Keratinocyte (primary cell): ENCODE data around the gene IFT43. TPM values are rescaled to one million over a fixed set of nuclear protein-coding genes. Genes with fewer than 3 reads are reported as not detected.

Source experiments
- DNase-seq: peaks from one replicate; pipeline ENCODE4 v3.0.0-alpha.2; 2011; ENCODE audit warnings: low read depth, missing footprints, low spot score
- FAIRE-seq: peaks from 2 replicates; lab custom pipeline; 2011; peaks lifted over from hg19 to GRCh38; lab: Jason Lieb, UNC
- H2AFZ ChIP-seq: 2 replicates; pipeline ENCODE4 v1.6.0; 2012; ENCODE audit warnings: low read length, control low read depth, inconsistent platforms; ENCODE audit not compliant: control insufficient read depth
- H3K27ac ChIP-seq: 2 replicates; pipeline ENCODE4 v1.5.1; 2011; ENCODE audit warnings: low read length; ENCODE audit not compliant: control insufficient read depth, insufficient read depth
- H3K27me3 ChIP-seq: 3 replicates; pipeline ENCODE4 v1.6.0; 2011; ENCODE audit warnings: low read length; ENCODE audit not compliant: control insufficient read depth, insufficient read depth; ENCODE audit errors: extremely low read depth
- H3K36me3 ChIP-seq, 2 experiments: 2 replicates in 1 of 2; 3 replicates in 1 of 2; pipeline ENCODE4 v1.5.1; 2011; ENCODE audit warnings: low read length in 2 of 2, mild to moderate bottlenecking in 1 of 2; ENCODE audit not compliant: control insufficient read depth in 2 of 2, insufficient read depth in 2 of 2; ENCODE audit errors: extremely low read depth in 1 of 2
- H3K4me1 ChIP-seq: 3 replicates; pipeline ENCODE4 v1.5.1; 2011; ENCODE audit warnings: low read length; ENCODE audit not compliant: control insufficient read depth, insufficient read depth; ENCODE audit errors: extremely low read depth
- H3K4me2 ChIP-seq: 3 replicates; pipeline ENCODE4 v1.6.0; 2011; ENCODE audit warnings: low read depth, low read length; ENCODE audit not compliant: control insufficient read depth, insufficient read depth; ENCODE audit errors: extremely low read depth
- H3K4me3 ChIP-seq, 3 experiments: fragments of 200-600 bp in 1 of 3; sonication (generic) in 1 of 3; 2 replicates in 2 of 3; 3 replicates in 1 of 3; pipeline ENCODE4 v1.5.1; 2011 to 2016; ENCODE audit warnings: low read length in 3 of 3, mild to moderate bottlenecking in 3 of 3, control low read depth in 2 of 3, inconsistent platforms in 1 of 3, low read depth in 1 of 3, mixed read lengths in 1 of 3, mixed run types in 1 of 3, moderate library complexity in 1 of 3; ENCODE audit not compliant: control insufficient read depth in 2 of 3, insufficient read depth in 2 of 3; ENCODE audit errors: extremely low read depth in 1 of 3
- H3K79me2 ChIP-seq: 2 replicates; pipeline ENCODE4 v1.6.0; 2012; ENCODE audit warnings: low read length; ENCODE audit not compliant: control insufficient read depth, insufficient read depth
- H3K9ac ChIP-seq: 3 replicates; pipeline ENCODE4 v1.6.0; 2011; ENCODE audit warnings: low read length; ENCODE audit not compliant: control insufficient read depth, insufficient read depth; ENCODE audit errors: extremely low read depth
- H3K9me1 ChIP-seq: 3 replicates; pipeline ENCODE4 v1.6.0; 2011; ENCODE audit warnings: low read length; ENCODE audit not compliant: control insufficient read depth, insufficient read depth; ENCODE audit errors: extremely low read depth
- H3K9me3 ChIP-seq: 2 replicates; pipeline ENCODE4 v1.5.1; 2012; ENCODE audit warnings: low read depth, low read length; ENCODE audit not compliant: control insufficient read depth
- H4K20me1 ChIP-seq: 3 replicates; pipeline ENCODE4 v1.6.0; 2011; ENCODE audit warnings: low read length; ENCODE audit not compliant: control insufficient read depth, insufficient read depth; ENCODE audit errors: extremely low read depth
- CTCF ChIP-seq, 3 experiments: IDR thresholded peaks in 1 of 3; conservative IDR thresholded peaks in 1 of 3; optimal IDR thresholded peaks in 1 of 3; 2 replicates in 2 of 3; 3 replicates in 1 of 3; pipeline versions ENCODE3 to v1.5.1; 2011; ENCODE audit warnings: low read length in 3 of 3, mild to moderate bottlenecking in 3 of 3, moderate library complexity in 2 of 3, control low read depth in 1 of 3, inconsistent platforms in 1 of 3; ENCODE audit not compliant: insufficient read depth in 2 of 3; ENCODE audit errors: extremely low read depth in 1 of 3
- EZH2 ChIP-seq: IDR thresholded peaks from one replicate; pipeline ENCODE4 v1.6.1; 2012; ENCODE audit warnings: inconsistent platforms, mild to moderate bottlenecking, low read length, moderate library complexity
- dilution Hi-C: fragments of 300-500 bp; cut with MboI; formaldehyde crosslinking; loops from one replicate; pipeline ENCODE4 v1.7.0; 2020; ENCODE audit warnings: low sequenced_read_pairs; ENCODE audit not compliant: extremely low pct_ligation_motif_present
- polyA plus RNA-seq, 5 experiments: library from polyadenylated mRNA; depleted of rRNA in 3 of 5; stranded (reverse) in 3 of 5; stranded (forward) in 1 of 5; unstranded in 1 of 5; fragments of >200 nt; gene quantifications; 1 replicate in 1 of 5; 2 replicates in 3 of 5; 3 replicates in 1 of 5; pipeline versions ENCODE4 v1.2.1 to v1.2.3, GENCODE V29; 2011 to 2012; ENCODE audit warnings: missing spikeins in 2 of 5, low read depth in 1 of 5, low replicate concordance in 1 of 5

IFT43 gene
- polyA plus RNA-seq, 1 donor (not counting 4 experiments of a cell fraction or from before 2014, with no cell fraction given) = 41.6 TPM

GRCh38 chr14:76088326-76088725, 102.8 kb downstream of the IFT43 start:
- Histone ChIP-seq H3K9me3 (no peaks in the 10 kb centered on the region), H3K27ac (no peak overlapping the region), H4K20me1 (no peaks in the 10 kb centered on the region), H3K36me3 (peaks cover 0 to 1% of the 10 kb centered on the region in 2 experiments), H3K9me1 (no peaks in the 10 kb centered on the region), H3K4me3 (no peak overlapping the region), H3K4me2 (no peak overlapping the region), H3K4me1 (no peaks in the 10 kb centered on the region), H3K9ac (no peak overlapping the region), H3K27me3 (no peaks in the 10 kb centered on the region), H2AFZ (no peak overlapping the region), H3K79me2 (no peaks in the 10 kb centered on the region)
- dilution Hi-C loops = no loop called here
- no peak for DNase-seq
- TF ChIP-seq EZH2 = no peak
- no peak for TF ChIP-seq CTCF (optimal IDR thresholded peaks at IDR 0.05 in 1 of 3, IDR thresholded peaks at IDR 0.05 in 1 of 3, conservative IDR thresholded peaks at IDR 0.05 in 1 of 3; ENCODE audit: extremely low read depth in 1 of 3, insufficient read depth in 2 of 3, low read length in 3 of 3)
- no peak for FAIRE-seq

DNA sequence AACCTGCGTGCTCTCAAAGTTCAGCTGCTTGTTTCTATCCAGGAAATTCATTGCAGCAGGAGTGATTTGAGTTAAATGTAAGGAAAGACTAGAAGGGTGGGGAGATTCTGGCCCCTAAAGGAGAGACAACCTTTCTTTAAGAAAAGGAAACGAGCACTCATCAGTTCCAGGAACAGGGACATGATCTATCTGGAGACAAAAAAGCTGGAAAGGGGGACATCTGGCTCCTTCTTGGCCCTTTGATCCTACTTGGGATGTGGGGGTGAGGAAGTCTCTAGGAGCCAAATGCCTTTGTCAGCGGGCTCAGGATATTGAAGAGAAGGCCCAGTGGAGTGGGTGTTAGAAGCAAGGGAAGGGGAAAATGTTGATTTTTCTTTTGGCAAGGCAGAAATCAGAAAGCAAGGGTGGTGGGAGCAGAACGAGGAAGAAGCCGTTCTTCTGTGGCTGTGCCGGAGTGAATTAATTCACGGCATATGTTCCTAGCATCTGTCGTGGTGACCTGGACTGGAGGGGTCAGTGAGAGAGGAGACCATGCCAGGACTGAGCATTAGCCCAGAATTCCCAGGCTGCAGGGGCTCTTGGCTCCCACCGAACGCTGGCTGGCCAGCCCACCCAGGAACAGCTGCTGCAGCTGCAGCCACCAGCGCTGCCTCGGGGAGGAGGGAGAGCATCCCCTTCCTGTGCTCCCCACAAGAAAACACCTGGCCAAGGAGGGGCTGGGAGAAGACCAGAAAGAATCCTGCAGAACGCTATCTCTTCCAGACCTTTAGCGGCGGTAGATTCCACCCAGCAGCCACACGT, 103.4 kb downstream of the IFT43 start:
- Histone ChIP-seq H4K20me1 (no peaks in the 10 kb centered on the region), H3K4me3 (no peak overlapping the region), H3K27ac (no peak overlapping the region), H3K36me3 (no peaks in the 10 kb centered on the region), H3K4me1 (no peaks in the 10 kb centered on the region), H3K9me1 (no peaks in the 10 kb centered on the region), H3K9me3 (no peaks in the 10 kb centered on the region), H3K79me2 (no peaks in the 10 kb centered on the region), H3K4me2 (no peak overlapping the region), H3K9ac (no peak overlapping the region), H2AFZ (no peak overlapping the region), H3K27me3 (no peaks in the 10 kb centered on the region)
- FAIRE-seq = no peak
- TF ChIP-seq CTCF (optimal IDR thresholded peaks at IDR 0.05 in 1 of 3, IDR thresholded peaks at IDR 0.05 in 1 of 3, conservative IDR thresholded peaks at IDR 0.05 in 1 of 3; ENCODE audit: extremely low read depth in 1 of 3, insufficient read depth in 2 of 3, low read length in 3 of 3) = no peak
- TF ChIP-seq EZH2 = no peak
- dilution Hi-C loops = no loop called here
- no peak for DNase-seq
